Mucosa of gallbladder (tissue), 1 donor: ENCODE measurements around the gene PRMT3. TPM values are rescaled to one million over a fixed set of nuclear protein-coding genes. Genes with fewer than 3 reads are reported as not detected.
"Not testable (repeated sequence)": the region's sequence is repeated elsewhere in the genome, so short reads cannot be mapped to it uniquely, and the experiment has no call there.

Source experiments
- DNase-seq: peaks from one replicate; pipeline ENCODE4 v3.0.0-alpha.2; 2020; ENCODE audit warnings: low spot score
- total RNA-seq: library from RNA; stranded (reverse); gene quantifications from one replicate; pipeline ENCODE4 v1.2.1, GENCODE V29; 2021
- donor health status: DM: no; HTN: no; CAD: no.

The PRMT3 gene
- total RNA-seq, 1 donor from 2014 or later: 9.8 TPM

DNA sequence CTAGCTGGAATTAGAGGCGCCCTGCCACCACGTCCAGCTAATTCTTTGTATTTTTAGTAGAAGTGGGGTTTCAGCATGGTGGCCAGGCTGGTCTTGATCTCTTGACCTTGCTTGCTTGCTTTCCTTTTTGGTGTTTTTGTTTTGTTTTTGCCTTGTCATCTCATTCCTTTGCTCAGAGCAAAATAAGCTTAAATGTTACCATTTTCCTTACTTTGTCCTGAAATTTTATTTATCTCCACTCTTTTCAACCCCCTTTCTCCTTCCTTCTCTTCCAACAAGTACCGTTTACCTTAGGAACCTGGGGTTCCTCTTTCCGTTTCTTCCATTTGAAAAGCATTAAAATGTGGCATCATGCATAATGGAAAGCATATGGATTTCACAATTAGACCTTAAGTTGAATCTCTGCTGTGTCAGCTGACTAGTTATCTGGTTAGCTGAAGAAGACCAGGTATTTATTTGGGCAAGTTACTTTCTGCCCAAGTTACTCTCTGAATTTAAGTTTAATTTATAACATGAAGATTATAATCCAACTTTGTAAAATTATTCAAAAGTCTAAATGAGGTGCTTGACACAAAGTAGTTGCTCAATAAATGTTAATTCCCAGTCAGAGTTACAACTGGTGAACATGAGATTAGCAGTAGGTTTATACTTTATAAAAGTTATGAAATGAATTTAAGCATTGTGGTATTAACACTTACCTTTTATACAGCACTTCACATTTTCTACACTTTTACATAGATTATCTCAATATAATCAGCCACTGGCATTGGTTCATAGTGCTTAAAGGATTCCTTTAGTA is 69.7 kb downstream of the PRMT3 start:
- DNase-seq: no peak

DNA sequence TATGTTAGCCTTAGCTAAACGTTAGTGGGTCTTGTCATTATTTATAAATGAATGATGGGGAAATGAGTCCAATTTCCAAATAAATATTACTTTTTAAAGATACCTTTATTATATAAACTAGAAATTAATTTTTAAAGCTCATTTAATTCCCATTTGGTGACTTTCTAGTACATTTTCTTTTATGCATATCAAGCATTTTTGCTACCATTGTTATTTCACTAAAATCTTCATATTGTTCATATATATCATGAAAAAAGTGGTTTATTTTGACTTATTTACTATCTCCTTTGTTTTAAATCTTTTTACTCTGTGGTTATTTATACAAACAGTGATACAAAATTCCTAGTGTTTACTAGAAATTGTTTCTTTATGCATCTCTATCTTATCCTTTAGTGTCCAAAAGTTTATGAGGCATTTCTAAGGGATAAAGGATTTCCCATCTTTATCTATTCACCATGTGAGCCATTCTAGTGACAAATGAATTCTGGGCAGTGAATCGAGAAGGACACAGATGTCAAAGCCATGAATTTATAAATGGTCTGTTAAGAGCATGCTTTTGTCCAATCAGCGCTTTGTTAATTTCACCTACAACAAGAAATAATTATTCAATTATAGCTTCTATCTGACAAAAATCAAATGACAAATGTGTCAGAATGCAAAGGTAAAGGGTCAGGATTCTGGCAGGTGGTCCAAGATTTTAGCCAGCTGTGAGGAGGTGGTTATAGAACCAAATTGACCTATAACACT is 70.6 kb downstream of the PRMT3 start:
- DNase-seq: no peak

DNA sequence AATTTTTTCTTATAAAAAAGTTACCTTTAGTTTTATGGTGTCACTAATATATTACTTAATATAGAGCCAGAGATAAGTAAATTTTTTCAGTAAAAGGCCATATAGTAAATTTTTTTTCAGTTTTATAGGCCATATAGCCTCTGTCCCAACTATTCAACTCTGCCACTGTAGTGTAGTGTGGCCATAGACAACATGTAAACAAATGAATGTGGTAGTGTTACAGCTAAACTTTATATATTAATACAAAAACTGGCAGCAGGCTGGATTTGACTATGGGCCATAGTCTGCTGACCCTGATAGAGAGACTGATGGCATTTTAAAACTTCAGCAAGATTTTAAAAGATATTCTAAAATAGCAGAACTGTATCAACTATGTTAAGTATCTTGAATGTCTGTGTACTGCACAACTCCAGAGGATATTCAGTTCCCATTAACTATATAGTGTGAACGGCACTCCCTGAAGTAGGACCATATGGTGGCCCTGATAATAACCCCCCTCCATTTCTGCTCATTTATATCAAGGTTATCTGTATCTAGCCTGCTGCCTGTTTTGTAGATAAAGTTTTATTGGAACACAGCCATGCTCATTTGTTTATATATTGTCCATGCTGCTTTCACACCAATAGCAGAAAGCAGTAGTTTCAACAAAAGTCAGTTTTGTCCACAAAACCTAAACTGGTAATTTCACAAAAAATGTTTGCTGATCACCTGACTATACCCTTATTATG is 71.6 kb downstream of the PRMT3 start:
- no peak for DNase-seq

DNA sequence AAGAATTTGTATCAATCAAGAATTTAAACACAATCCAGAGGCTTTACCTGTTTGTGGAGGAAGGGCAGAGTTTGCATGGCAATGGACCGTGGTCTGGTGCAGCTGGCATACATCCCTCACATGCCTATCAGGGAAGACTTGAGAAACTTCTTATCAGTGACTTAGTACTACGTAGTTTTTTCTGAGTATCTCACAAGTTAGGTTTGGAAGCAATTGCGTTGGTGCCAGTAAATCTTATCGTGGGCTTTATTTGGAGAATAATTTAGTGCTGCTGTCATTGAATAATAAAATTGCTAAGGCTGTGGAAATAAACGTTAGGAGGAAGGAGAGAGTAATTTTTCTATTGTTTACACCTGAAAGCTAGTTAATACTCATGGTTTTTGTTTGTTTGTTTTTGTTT is 72.3 kb downstream of the PRMT3 start:
- no peak for DNase-seq

DNA sequence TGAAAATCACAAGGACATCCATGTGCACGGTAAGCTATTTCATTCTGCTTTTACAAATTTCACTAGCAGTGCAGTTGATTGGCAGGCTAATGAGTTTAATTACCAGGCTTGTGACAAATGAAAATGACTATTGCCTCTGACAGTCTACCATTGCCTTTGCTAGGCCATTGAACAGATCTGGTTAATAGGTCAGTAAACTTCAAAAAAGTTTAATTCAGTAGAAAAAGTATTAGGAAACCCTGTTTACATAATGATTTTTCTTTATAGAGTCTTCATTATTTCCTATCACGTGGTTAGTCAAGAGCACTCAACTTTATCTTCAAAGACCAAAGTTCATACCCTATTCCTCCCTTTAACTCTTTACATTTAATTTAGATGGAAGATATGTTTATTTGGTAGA is 77.0 kb downstream of the PRMT3 start:
- no peak for DNase-seq

DNA sequence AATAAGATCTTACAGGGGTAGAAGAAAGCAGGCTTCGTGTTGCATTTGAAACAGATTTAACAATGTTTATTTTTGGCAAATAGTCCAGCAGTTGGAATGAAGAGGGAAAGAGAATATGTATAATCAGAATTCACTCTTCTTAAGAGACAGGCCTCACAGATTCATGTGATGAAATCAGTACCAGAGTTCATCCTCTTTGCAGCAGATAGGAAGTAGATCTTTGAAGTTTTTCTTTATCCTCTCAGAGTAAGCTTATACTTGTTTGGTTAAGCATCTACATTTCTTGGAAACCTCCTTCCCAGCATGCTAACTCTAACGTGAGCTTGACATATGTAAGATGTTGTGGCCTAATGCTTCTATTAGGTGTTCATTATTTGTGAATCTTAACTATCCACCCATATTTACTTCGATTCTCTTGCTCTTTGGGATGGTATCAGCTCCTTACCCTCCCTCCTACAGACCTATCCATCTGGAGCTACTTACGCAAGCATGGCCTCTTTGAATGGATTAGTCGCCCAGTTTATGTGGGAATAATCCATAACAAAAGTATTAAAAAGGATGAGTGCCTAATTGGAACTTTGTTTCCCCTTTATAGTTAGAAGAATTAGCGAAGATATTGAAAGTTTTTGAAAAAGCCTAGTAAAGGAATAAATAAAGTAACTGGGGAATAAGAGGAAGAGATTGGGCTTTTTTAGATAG is 80.1 kb downstream of the PRMT3 start:
- no peak for DNase-seq

DNA sequence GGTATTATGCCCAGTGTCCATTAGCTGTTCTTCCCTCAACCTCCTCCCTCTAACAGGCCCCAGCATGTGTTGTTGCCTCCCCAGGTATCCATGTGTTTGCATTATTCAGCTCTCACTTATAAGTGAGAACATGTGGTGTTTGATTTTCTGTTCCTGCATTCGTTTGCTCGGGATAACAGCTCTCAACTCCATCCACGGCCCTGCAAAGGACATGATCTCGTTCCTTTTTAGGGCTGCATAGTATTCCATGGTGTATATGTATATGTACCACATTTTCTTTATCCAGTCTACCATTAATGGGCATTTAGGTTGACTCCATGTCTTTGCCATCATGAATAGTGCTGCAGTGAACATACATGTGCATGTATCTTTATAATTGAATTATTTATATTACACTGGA is 82.8 kb downstream of the PRMT3 start:
- no peak for DNase-seq

DNA sequence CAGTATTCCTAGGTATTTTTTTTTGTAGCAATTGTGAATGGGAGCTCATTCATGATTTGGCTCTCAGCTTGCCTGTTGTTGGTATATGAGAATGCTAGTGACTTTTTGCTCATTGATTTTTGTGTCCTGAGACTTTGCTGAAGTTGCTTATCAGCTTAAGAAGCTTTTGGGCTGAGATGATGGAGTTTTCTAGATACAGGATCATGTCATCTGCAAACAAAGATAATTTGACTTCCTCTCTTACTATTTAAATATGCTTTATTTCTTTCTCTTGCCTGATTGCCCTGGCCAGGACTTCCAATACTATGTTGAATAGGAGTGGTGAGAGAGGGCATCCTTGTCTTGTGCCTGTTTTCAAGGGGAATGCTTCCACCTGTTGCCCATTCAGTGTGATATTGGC is 84.4 kb downstream of the PRMT3 start:
- not testable (repeated sequence) for DNase-seq

DNA sequence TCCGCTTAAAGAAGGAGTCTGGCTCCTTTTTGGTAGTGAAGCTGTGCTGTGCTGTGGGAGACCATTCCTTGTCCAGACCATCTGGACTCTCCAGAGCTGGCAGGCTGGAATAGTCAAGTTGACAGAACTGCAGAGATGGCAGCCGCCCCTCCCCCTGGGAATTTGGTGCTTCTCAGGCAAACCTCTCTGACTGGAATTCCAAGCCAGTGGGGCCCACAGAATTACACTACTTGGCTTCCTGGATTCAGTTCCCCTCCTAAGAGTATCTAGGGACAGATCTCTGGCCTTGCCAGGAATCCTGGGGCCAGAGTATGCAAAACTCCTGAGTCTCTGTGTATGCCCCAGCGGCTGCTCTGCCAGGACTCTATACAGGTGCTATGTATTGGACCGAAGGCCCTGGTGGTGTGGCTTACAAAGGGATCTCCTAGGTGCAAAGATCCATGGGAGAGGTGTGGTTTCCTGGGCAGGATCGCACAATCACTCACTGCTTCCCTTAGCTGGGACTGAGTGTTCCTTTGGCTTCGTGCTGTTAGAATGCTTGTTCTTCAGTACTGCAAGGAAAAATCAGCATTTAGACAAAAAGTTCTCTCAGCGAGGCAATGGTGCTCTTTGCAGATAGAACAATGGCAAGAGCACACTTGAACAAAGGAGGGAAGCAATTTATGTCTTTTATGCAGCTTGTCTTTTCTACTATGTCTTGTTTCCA is 86.8 kb downstream of the PRMT3 start:
- DNase-seq: no peak

DNA sequence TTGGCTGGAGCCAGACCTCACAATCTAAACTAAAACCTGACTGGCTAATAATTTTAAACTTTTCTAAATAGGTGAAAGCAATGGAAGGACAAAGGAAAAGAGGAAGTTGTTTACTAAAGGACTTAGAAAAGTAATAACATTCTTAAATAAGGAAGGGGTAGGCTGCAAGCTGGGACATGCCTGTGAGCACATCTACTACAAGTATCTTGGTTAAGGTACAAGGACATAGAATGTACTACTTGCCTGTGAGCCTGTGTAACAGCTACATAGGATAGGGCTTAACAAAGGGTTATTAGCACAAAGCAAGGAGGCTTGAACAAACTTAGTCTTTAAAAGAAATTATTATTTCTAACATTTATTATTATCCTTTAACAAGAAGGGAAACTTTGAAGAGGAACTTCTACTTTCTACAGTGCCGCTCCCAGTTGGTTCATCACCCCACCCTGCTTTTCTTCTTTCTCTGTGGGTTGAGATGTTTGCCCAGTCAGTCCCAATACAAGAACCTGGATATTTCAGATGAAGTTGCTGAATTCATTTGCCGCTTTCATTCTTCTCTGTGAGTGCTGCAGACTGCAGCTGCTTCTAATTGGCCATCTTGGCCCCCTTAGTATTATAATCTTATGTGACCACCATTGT is 87.5 kb downstream of the PRMT3 start:
- no peak for DNase-seq

DNA sequence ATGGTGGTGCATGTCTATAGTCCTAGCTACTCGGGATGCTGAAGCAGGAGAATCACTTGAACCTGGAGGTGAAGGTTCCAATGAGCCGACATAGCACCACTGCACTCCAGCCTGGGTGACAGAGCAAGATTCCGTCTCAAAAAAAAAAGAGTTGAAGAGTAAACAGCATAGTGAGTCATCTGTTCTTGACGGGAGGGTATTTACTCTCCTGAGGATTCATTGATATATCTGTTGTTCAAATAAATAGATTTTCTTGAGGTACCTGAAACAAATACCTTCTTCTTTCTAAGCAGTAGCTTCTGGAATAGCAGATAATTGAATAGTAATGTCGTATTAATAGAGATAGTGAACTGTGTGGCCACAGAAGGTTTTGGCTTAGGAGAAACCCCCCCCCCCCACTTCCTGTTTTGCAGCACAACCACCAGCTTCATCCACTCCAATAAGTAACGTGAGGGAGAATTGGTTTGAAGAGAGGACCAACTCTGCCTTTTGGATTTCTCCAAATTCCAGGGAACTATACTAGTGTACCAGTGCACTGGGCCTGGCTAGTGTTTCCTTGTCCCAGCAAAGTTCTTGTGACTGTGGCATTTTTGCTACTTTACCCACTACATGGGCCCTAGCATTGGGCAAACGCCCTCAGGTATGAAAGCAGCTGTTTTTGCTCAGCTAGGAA is 90.0 kb downstream of the PRMT3 start:
- no peak for DNase-seq

DNA sequence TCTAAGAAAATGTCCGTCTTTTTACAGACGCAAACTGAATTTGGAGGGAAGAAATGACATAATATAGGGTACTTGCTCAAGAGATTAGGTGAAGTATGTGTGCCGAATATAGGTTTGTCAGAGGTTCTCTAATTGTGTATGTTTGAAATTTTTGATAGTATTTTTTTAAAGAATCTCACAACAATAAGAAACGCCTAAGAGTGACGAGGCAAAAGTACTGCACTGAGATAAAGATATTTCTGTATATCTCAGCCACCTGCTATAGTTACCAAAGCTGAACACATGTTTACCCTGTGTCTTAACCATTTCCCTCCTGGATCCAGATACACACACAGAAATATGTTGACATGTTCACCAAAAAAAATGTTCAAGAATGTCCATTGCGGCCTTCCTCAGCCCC is 92.0 kb downstream of the PRMT3 start:
- DNase-seq: no peak

DNA sequence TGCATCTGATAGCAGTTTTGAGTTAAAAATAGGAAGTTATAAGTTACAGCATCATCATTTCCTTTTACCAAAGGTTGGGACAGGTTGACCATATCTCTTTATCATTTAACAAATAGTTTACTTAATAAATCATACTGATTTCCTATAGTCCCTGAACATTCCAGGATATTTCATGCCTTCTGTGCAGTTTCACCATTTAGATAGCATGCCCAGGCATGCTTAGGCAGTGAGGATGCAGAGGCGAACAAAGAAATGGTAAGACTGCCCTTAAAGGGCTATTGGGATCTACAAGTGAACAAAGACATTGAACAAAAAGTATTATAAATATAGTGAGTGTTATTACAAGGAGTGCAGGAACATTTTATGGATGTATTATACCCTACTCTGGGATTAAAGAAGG is 96.4 kb downstream of the PRMT3 start:
- no peak for DNase-seq

DNA sequence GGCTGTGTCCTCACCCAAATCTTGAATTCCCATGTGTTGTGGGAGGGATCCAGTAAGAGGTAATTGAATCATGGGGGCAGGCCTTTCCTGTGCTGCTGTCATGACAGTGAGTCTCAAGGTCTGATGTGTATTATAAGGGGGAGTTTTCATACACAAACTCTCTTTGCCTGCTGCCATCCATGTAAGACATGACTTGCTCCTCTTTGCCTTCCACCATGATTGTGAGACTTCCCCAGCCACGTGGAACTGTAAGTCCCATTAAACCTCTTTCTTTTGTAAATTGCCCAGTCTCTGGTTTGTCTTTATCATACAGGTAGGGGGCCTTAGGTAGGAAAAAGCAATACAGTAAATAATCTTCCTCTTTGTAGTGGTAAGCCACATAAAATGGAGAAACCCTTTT is 96.9 kb downstream of the PRMT3 start:
- not testable (repeated sequence) for DNase-seq

DNA sequence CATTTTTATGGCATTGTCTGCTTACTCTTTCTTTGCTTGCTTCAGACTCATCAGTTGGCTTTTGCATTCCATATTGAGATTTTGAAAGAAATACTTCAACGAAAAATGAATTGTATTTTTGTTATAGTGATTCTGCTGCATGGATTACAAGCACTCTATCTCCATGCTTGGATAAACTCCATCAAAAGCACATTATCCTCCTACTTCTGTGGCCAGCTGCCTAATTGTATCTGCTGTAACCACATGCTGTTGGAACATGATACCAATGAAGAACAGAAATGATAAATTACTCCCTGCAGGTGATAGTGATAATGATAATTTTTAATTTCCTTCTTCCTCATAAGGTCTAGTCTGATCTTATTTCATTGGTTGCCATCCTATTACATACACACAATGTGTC is 100.8 kb downstream of the PRMT3 start:
- no peak for DNase-seq

DNA sequence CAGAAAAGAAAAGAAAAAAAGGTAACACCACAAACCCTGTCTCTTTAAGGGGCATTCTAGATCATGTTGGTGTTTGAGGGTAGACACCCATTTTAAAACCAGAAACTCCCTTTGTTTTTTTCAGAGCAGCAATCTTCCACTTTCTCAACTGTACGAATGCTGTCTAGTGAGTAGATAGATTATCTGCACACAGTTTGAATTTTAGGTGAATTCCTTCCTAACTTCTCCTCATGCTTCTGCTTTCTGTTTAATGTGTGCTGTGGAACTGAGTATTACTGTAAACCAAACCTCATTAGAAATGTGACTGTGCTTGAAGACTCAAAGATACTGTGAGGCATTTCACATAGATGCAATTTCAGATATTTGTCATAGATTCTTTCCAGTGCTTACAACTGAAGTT is 102.4 kb downstream of the PRMT3 start:
- DNase-seq: no peak

DNA sequence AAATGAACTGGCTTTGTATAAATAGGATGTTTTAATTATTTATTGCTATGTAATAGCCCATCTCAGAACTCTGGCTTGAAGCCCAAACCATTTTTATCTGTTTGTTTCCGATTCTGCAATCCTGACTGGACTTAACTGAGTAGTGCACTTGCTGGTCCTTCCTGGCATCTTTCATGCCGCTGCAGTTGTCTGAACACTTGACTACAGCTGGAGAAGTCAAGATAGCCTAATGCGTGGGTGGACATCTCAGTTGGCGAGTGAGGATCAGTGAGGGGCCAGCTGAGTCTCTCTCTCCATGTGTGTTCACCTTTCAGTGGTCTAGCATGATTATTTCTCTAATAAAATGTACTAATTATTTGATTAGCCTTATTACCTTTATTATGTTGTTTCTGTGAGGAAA is 105.8 kb downstream of the PRMT3 start:
- no peak for DNase-seq

DNA sequence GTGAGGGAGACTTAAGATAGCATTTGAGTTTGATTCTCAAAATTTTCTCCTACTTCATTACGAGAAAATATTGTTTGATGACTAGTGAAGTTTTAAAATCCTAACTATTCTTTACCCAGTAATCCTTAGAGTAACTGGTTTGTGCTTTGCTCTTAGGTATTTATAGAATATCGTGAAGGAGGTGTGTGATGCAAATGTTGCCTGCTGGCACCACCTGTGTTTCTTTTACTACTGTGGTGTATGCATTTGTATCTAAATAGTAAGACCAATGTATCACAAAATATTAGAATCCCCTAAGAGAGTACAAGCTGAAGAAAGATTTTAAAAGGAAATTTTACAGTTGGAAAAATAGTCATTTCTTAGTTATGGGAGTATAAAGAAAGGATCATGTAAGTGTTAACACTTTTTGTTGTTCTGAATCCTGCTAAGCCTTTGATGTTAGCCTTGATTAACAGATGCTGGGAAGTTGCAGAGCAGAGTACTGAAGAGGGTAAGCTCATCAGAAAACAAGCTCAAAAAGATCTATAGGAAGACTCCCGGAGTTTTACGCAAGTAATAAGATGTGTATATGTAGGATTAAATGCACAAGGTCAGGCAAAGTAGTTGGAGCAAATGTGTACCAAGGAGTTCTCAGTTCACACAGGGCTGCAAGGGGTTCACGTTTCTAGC is 109.7 kb downstream of the PRMT3 start:
- DNase-seq: no peak

DNA sequence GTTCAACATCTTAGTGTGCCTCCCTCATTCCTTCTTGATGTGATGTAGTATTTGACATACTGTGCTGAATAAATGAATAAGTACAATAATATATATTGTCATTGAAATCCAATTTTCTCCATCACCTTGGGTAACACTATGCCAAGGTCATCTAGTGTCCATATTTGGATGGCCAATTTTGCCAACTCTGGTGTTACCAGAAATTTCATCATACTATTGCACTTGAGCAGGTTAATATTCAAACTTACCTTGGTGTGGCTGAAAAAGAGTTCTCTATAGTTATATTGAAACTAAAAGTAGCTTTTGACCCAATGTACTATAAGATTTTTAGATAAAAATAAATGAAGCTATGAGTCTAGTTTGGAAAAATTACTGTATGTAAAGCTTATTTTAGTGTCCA is 113.7 kb downstream of the PRMT3 start:
- DNase-seq: no peak

DNA sequence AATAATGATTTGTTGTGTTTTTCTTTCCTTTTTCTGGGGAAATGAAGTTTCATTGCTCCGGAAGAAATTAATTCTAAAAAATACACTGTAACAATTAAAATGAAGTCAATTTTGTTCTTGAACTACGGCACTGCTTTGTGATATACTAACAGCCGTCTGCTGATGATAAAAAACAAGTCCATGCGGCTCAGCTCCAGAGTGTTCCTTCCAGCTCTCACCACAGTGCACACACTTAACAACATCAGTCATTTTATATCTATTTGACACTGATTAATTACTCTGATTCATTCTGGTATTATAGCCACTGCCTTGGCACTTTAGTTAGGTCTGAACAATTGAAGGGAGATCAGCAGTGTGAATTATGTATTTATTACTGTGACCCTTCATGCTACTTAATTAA is 114.5 kb downstream of the PRMT3 start:
- no peak for DNase-seq
